ENCODE data around the gene SSB. TPM values are rescaled to one million over a fixed set of nuclear protein-coding genes. Genes with fewer than 3 reads are reported as not detected.
"Not testable (repeated sequence)": the region's sequence is repeated elsewhere in the genome, so short reads cannot be mapped to it uniquely, and the experiment has no call there.

The SSB gene
- total RNA-seq, 1 experiment from 2014 or later: 164 TPM

DNA sequence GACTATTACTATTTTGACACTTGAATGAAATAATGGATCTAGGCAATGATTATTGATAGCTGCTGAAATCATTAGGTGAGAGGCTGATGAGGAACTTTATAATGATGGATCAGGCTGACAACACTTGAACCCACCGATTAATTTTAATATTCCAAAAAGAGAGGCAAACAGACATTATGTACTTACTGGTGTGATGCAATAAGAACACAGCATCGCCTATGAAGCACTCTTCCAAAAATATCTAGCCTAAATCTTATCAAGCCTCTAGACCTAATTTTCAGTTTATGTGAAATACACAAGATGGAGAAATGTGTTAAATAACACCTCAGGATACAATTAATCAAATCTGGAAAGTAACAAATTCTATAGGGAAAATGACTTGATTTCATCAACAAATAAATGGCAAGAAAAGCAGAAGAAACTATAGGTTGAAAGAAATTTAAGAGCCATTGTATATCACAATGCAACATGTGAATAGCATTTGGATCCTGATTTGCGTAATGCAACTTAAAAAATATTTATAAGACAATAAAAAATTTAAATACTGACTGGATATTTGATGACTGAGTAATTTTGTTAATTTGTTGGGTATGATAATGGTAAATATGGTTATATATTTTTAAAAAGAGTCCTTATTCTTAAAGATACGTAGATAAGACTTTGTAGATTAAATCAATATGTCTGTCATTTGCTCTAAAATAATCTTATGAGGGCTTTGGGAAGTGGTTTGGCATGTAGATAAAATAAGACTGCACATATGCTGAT lies 17.2 kb upstream of the SSB start:
- DNase-seq (ENCODE audit: low read depth): no peak

GRCh38 chr2:169782513-169782912 lies 16.2 kb upstream of the SSB start:
- no peak for DNase-seq (ENCODE audit: low read depth)

GRCh38 chr2:169790581-169790980 lies 8.1 kb upstream of the SSB start:
- no peak for DNase-seq (ENCODE audit: low read depth)

GRCh38 chr2:169795181-169795580 lies 3.5 kb upstream of the SSB start:
- DNase-seq (ENCODE audit: low read depth): no peak

GRCh38 chr2:169796441-169796840 lies 2.2 kb upstream of the SSB start:
- DNase-seq (ENCODE audit: low read depth): no peak

- DNase-seq (ENCODE audit: low read depth): no peak
Observed at GRCh38 chr2:169797601-169798000, 1.1 kb upstream of the SSB start.

- no peak for DNase-seq (ENCODE audit: low read depth)
Observed at GRCh38 chr2:169798397-169798717, 314 bp upstream of the SSB start.

GRCh38 chr2:169803480-169803879 lies 4.8 kb downstream of the SSB start:
- no peak for DNase-seq (ENCODE audit: low read depth)

- DNase-seq (ENCODE audit: low read depth): no peak
Observed at GRCh38 chr2:169806586-169806985, 7.9 kb downstream of the SSB start.

- DNase-seq (ENCODE audit: low read depth): no peak
Observed at GRCh38 chr2:169808221-169808620, 9.6 kb downstream of the SSB start.

DNA sequence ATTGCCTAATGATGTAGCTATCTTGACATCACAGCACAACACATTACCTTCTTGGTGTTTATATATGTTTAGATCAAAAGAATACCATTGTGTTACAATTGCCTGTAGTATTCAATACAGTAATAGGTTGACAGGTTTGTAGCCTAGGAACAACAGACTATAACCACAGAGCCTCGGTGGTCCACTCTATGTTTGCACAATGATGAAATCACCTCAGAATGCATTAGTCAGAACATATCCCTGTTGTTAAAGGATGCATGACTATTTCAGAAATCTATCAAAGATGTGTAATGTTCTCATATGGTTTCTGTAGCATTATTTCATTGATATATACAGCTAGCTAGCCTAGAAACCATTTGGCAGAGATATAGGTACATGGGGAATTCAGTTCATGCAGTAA lies 17.2 kb downstream of the SSB start:
- peak; percentile 47 for DNase-seq (ENCODE audit: low read depth)

- not testable (repeated sequence) for DNase-seq (ENCODE audit: low read depth)
Observed at GRCh38 chr2:169816961-169817360, 18.3 kb downstream of the SSB start.

DNA sequence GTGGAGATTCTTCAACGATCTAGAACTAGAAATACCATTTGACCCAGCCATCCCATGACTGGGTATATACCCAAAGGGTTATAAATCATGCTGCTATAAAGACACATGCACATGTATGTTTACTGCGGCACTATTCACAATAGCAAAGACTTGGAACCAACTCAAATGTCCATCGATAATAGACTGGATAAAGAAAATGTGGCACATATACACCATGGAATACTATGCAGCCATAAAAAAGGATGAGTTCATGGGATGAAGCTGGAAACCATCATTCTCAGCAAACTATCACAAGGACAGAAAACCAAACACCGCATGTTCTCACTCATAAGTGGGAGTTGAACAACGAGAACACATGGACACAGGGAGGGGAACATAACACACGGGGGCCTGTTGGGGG lies 18.7 kb downstream of the SSB start:
- DNase-seq (ENCODE audit: low read depth): not testable (repeated sequence)

DNA sequence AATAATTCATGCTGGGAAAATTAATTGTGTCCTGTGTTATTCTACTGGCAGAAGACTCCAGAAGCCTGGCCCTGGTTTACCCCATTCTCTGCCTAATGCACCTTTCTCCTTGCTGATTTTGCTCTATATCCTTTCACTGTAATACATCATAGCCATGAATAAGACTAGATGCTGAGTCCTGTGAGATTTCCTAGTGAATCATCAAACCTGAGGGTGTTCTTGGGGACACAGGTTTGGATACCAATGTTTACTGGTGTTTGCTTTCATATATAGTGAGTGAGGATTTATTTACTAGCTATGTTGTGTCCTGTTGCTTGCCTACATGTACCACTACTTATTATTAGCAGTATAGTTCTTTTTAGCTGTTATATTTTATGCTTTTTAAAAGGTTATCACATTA lies 19.6 kb downstream of the SSB start:
- DNase-seq (ENCODE audit: low read depth): no peak

DNA sequence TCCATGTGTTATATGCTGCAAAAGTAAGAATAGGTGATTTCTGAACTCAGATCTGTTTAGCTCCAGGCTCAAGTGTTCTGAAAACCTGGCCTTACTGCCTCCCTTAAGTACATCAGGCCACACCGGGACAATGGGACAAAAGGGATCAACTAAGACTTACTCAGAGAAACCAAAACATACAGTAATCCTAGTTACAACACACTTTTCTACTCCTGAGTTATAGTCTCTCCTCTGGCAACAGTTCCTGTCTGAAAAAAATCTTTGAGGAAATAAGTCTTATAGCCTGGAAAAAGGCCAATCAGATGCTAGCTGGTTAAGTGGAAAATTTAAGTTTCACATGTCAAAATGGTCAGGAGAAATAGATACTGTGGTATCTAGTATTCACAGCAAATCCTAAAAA lies 20.4 kb downstream of the SSB start:
- DNase-seq (ENCODE audit: low read depth): no peak

DNA sequence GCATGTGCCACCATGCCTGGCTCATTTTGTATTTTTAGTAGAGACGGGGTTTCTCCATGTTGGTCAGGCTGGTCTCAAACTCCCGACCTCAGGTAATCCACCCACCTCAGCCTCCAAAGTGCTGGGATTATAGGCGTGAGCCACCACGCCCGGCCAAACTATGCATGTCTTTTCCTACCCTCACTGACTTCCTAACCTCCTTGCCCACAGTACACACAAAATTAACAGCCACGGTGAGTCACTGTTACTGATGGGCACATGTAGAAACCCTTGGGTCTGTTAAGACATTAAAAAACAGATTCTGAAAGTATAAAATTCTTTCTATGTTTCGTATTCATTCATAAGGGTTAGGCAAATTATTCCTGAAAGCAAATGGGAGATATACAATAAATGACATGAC lies 21.4 kb downstream of the SSB start:
- DNase-seq (ENCODE audit: low read depth): peak; percentile 43

- no peak for DNase-seq (ENCODE audit: low read depth)
Observed at GRCh38 chr2:169822036-169822435, 23.4 kb downstream of the SSB start.

GRCh38 chr2:169822785-169823392 lies 24.2 kb downstream of the SSB start:
- DNase-seq (ENCODE audit: low read depth): no peak

DNA sequence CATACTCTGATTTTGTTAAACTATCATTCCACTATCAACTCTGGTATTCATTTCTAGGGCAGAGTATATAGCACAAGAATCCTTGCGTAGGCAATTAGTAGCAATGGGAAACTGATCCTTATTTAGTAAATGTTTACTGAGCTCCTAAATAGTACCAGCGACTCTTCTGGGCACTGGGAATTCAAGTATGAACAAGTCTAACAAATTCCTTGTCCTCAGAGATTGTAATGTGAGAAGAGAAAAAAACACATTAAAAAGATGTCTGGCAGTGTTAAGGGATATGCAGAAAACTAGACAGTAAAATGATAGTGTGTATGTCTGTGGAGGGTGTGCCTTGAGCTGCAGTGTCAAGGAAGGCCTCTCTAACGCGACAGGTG lies 25.3 kb downstream of the SSB start:
- no peak for DNase-seq (ENCODE audit: low read depth)

DNA sequence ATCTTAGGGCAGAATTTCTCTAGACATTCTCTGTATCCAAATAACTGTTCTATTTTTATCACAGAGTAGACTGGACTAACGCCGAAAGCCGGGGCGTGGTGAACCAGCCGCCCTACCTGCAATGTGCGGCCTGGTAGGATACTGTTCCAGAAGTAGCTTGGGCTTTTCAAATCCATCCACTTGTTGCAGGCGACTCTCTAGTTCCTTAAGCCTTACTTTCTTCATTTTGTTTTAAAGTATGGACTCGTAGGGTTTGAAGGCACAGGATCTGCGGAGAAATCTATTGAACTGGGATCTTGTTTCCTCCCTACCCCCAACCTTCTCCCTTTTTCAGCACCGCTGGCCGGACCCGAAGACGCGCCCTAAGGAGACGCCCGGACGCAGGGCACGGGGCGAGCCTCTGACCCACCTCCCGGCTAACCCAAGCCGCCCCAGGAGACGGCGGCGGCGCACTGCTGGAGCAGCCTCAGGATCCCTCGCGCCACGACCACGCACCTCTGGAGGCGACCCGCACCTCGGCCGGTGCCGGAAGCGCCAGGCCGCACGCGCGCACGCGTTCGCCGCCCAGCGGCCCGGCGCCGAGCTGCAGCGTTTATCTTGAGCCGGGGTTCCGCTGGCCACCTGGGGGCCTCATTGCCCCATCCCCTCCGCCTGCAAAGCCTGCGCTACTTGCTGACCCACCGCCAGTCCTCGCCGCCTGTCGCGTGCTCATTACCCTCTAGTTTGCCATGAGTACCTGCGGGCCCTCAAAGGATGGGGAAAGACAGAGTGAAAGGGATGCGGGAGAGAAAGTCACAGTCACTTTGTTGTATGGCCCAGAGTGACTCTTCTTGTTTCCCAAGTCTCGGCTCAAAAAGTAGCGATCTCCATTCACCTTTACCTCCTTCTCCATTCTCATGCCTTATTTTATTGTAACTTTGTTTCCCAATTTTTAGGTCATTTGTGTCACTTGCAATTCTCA lies 26.0 kb downstream of the SSB start, which contains the start of gene METTL5:
METTL5 (minus strand) TSS at position 533 of the 961 bp plus-strand sequence; CDS start at position 225, 308 bp downstream.
- DNase-seq (ENCODE audit: low read depth): peak; percentile 78

DNA sequence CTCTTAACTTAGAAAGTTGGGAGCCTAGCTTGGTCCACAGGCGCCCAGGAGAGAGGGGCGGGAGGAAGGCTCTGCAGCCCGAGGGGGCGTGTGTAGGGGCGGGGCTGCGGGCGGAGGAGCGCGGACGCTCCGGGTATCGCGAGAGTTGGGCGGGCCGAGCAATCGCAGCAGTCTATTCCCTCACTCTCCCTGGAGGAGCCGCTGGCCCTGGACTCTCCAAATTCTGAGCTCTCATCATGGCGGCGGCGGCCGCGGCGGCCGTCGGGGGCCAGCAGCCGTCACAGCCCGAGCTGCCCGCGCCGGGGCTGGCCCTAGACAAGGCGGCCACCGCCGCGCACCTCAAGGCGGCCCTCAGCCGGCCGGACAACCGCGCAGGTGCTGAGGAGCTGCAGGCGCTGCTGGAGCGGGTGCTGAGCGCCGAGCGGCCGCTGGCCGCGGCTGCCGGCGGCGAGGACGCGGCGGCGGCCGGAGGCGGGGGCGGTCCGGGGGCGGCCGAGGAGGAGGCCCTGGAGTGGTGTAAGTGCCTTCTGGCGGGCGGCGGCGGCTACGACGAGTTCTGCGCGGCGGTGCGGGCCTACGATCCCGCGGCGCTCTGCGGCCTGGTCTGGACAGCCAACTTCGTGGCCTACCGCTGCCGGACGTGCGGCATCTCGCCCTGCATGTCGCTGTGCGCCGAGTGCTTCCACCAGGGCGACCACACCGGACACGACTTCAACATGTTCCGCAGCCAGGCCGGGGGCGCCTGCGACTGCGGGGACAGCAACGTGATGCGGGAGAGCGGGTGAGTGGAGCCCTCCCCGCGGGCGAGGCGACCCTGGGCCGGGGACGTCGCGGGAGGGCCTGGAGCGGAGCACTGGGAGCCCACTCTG lies 28.8 kb downstream of the SSB start, which contains the start of gene UBR3:
UBR3 (plus strand) TSS at position 183 of the 869 bp plus-strand sequence; CDS start at position 237, 54 bp downstream.
- peak; percentile 92 for DNase-seq (ENCODE audit: low read depth)
